GM21723 (cell line): Measurements from ENCODE around the gene ERC2.

ENCODE experiments used
- ATAC-seq: cut with Tn5 transposase; IDR thresholded peaks from one replicate; pipeline ENCODE4 v1.9.1; 2021; ENCODE audit warnings: mild to moderate bottlenecking, moderate library complexity; ENCODE audit not compliant: unreplicated experiment

The ERC2 gene

DNA sequence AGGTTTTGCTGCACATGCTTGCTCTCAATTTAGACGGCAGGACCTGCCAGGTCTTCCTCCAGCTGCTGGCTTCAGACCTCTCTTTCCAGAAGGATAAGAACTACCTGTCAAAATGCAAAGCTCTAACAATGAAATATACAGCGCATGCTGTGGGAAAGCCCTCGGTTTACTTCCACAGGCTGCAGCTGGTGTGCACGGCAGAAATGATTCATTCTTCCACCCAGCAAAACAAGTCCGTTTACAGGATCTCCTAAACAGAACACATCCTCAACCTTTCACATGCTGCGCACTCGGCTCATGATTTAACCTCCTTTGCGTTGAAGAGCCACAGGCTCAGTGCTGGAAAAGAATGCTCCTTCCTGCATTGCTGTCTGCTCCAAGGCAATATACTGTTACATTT lies 888.8 kb downstream of the ERC2 start:
- no peak for ATAC-seq

DNA sequence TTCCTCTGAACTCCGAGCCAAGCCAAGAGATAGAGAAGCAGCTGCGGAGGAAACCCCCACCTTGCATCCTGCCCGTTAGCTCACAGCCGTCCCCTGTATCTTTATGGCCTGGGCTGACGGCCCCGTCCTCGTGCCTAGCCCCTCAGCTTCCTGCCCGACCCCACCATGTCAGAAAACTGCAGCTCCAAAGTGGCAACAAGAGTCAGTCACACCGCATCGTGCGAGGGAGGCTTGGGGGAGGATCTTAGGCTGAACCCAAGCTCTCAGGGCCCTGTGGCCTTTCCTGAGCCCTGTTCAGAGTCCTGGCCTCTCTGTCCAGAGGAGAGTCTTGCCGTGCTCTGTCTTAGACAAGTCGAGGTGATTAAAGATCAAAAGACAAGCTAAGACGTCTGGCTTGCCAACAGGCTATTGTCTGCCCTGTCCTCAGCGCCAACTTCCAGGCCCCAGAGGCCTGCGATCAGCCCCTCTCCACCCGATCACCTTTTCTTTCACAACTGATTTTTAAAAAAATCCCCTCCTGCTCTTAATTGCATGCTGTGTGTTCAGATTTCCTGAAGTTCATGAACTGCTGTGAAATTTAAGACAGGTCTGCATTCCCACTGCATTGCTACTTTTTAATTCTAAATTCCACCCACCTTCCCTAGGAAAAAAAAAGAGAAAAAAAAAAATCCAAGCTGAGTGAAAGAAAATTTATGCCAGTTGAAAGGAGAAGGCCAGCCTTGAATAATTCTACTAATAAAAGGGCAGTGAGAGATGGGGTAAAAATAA lies 891.5 kb downstream of the ERC2 start:
- ATAC-seq = no peak

- no peak for ATAC-seq
Measured at GRCh38 chr3:55574671-55575070, 893.6 kb downstream of the ERC2 start.

GRCh38 chr3:55572816-55573215 lies 895.5 kb downstream of the ERC2 start:
- ATAC-seq = no peak

GRCh38 chr3:55571913-55572312 lies 896.4 kb downstream of the ERC2 start:
- no peak for ATAC-seq

- no peak for ATAC-seq
Measured at GRCh38 chr3:55571216-55571813, 897.0 kb downstream of the ERC2 start.

- no peak for ATAC-seq
Measured at GRCh38 chr3:55570271-55570711, 898.0 kb downstream of the ERC2 start.

- ATAC-seq = no peak
Measured at GRCh38 chr3:55569033-55569599, 899.2 kb downstream of the ERC2 start.

DNA sequence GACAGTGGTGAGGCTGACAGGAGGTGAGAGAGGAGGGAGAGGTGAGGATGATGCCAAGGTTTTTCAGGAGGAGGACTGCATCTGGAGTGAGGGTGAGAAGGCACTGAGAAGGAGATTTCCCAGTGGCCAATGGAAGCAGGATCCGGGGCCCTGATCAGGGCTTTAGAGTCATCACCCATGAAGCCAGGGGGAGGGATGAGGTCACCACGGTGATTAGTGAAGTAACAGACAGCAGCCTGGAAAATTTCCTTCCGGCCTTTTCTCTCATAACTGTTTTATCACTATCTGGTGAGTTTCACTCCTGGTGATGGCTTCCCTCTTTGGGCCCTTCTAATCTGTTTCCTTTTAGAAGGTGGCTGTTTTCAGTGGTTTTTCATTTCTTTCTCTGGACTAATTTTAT lies 900.7 kb downstream of the ERC2 start:
- no peak for ATAC-seq

GRCh38 chr3:55567121-55567520 lies 901.1 kb downstream of the ERC2 start:
- no peak for ATAC-seq

DNA sequence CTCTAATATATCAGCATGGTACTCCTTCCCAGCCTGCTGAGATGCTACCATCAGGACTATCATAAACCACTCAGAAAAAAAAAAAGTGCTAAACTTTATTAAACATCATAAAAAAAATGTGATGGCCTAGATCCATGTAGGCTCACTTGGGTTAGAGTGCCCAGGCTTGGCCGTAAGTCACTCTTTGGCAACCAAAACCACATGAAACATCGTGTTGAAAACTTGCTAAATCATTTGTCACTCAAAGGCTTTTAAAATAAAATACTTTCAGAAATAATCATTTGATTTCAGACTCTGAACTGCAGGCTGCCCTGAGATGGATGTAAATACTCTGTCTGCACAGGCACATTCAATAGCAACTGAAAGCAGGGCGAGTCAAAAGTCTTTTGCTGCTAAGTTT lies 902.7 kb downstream of the ERC2 start:
- no peak for ATAC-seq

DNA sequence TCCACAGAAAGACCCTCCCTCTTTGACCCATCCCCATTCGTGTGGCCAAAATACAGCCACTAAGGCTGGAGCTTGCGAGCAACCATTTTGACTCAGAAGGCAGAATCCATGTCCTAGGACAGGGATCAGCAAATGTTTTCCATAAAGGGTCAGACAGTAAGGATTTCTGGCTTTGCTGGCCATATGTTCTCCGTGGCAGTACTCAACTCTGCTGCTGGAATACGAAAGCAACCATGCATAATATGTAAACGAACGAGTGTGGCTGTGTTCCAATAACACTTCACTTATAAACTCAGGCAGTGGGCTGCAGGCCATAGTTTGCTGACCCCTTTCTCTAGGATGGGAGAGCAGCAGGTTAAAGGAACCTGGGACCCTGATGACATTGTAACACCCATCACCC lies 903.5 kb downstream of the ERC2 start:
- ATAC-seq = no peak

GRCh38 chr3:55562700-55563099 lies 905.6 kb downstream of the ERC2 start:
- ATAC-seq = no peak

GRCh38 chr3:55559500-55560423 lies 908.5 kb downstream of the ERC2 start:
- ATAC-seq = no peak

- no peak for ATAC-seq
Measured at GRCh38 chr3:55558316-55558715, 910.0 kb downstream of the ERC2 start.

DNA sequence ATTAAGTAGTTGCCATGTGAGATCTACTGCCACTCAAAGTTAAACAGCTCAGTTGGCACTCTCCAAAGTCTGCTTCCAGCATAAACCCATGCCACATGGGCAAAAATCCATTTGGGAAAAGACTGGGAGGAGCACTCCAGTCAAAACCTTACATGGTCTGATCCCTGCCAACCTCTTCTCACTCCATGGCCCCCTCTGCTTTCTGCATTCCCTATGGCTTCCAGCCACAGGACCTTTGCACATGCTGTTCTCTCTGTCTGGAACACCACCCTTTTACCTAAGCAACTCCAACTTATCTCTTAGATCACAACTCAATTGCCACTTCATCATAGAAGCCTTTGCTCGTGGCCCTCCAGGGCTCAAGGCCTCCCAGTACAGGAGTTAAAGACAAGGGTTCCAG lies 910.7 kb downstream of the ERC2 start:
- no peak for ATAC-seq

DNA sequence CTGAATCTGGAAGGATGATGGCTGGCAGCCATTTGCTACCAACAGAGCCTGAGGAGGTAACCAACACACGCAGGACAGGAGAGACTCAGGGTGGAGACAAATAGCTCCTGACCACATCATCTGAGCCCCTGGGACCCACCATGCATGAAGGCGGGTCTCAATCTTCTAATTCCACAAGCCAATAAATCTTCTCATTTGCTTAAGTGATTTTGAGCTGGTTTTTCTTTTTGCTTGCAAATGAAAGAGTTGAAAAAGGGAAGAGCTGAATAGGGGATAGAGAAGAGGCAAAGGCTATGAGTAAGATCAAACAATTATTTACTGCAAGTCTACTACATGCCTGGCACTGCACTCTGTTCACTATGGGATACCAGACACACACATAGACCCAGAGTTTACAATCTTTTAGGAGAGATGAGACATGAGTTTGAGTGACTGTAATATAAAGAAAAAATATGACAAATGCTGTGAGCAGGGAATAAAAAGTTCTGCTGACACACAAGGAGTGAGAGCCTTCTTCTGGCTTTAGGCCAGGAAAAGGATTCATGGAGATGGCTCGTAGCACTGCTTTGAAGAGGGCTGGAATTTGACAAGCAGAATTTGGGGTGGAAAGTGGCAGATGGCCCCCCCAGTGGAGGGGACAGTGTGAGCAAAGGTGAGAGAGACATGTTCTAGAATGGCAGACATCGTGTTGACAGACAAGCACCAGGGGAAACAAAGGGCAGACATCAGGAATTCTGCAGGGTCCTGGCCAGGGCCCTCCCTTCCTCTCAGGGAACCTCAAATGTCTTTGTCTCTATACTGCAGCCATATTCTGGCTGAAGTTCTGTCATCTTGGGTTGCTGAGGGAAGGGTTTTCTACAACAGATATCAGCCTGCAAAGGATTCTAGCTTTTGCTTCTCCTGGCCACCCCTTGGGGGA lies 911.4 kb downstream of the ERC2 start:
- no peak for ATAC-seq

GRCh38 chr3:55555873-55556618 lies 912.2 kb downstream of the ERC2 start:
- no peak for ATAC-seq

DNA sequence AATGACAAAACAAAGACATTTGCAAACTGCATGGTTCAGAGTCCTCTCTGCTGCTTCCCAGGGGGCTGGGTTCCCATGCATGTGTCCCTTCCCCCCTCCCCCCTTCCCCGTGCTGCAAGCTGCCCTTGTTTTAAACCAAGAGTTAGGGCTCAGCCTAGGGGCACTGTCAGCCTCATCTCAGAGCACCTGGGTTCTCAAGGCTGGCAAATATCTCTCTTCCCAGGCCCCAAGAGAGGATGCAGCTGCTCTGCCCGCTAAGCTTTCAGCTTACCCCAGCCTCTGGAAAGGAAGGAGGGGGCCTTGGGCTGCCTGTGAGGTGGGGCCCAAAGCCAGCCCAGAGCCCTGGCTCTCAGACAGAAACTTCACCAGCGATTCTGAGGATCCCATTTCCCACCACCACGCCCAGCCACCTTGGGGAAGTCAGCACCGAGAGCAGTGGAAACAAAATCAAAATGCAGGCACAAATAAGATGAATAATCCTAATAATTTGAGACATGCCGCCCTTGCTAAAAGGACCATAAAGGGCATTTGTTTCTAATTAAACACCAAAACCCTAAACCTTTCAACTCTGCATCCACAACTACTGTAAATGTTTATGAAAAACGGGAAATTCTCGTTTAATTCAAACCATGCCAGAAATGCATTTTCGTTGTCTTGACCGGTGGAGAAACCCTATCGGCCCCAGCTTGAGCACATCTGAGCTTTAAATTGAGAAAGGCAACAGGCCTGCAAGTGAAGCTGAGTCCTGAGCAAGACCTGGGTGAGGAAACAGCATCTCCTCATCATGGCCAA lies 913.4 kb downstream of the ERC2 start:
- ATAC-seq = no peak
